ENCODE measurements around the gene SLC25A40.
"Not testable (repeated sequence)": the region's sequence is repeated elsewhere in the genome, so short reads cannot be mapped to it uniquely, and the experiment has no call there.

SLC25A40 gene

DNA sequence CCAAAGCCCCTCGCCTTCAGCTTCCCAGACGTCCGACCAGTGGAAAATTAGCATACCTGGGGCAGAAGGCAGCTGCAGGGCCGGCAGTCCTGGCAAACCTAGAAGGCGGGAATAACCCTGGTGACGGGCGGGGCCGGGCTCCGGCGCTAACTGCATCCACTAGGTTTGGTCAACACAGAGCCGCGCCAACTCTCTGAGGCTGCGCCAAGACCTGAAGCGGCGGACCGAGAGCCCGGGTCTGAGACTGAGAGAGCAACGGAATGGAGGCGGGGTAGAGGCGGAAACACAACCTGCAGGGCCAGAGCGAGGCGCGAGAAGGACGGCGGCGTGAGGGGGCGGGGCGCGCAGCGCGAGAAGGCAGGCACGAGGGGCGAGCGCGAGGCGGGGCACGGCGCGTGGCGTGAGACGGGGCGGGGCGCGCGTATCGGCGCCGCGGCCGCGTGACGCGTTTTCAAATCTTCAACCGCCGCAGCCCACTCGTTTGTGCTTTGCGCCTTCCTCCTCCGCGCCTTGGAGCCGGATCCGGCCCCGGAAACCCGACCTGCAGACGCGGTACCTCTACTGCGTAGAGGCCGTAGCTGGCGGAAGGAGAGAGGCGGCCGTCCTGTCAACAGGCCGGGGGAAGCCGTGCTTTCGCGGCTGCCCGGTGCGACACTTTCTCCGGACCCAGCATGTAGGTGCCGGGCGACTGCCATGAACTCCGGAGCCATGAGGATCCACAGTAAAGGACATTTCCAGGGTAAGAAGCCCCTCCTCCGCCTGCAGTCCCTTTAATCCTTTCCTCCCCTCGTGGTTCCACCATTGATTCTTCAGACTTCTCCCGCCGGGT lies at the start of gene SLC25A40, which contains the start of gene DBF4:
TSS of gene SLC25A40 (minus strand) at position 321 of the 829 bp plus-strand sequence. CDS start 17,633 bp downstream, outside the sequence.
TSS of gene DBF4 (plus strand) at position 454 of the 829 bp plus-strand sequence. CDS start at position 694, 240 bp downstream.
- DNase-seq (ENCODE audit: low read depth) = peak; percentile 97

DNA sequence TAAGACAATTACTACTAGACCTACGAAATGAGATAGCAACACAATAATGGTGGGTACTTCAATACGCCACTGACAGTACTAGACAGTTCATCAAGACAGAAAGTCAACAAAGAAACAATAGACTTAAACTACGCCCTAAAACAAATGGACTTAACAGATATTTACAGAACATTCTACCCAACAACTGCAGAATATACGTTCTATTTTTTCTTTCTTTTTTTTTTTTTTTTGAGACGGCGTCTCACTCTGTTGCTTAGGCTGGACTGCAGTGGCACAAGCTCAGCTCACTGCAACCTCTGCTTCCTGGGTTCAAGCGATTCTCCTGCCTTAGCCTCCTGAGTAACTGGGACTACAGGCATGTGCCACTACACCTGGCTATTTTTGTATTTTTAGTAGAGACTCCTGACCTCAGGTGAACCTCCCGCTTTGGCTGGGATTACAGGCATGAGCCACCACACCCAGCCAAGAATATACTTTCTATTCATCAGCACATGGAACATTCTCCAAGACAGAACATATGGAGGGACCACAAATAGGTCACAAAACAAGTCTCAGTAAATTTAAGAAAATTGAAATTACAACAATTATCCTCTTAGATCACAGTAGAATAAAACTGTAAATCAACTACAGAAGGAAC lies 46.7 kb upstream of the SLC25A40 start:
- not testable (repeated sequence) for DNase-seq (ENCODE audit: low read depth)

DNA sequence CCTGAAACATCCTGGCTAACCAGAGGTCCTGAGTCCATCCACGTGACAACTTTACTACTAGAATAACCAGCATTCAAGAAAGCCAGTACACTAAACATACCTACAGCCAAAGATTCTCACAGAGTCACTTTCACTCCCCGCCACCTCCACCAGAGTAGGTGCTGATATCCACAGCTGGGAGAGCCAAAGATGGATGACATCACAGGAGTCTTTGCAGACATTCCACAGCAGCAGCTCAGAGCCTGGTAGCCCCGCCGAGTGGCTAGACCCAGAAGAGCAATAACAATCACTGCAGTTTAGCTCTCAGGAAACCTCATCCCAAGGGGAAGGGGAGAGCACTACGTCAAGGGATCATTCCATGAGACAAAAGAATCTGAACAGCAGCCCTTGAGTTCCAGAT lies 44.4 kb upstream of the SLC25A40 start:
- DNase-seq (ENCODE audit: low read depth) = no peak

GRCh38 chr7:87919875-87920274 lies 43.7 kb upstream of the SLC25A40 start:
- no peak for DNase-seq (ENCODE audit: low read depth)

DNA sequence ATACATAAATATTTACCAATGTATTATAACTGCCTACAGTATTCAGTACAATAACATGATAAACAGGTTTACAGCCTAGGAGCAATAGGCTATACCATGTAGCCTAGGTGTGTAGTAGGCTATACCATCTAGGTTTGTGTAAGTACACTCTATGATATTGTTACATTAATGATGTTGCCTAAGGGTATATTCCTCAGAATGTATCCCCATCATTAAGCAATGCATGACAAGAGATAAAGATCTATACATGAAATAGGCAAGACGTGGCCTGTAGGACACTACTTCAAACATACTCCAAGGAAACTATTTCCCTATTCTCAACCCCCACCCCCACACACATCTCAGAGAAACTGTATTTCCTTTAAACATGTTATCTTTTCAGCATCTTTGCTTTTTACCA lies 42.6 kb upstream of the SLC25A40 start:
- DNase-seq (ENCODE audit: low read depth) = no peak

DNA sequence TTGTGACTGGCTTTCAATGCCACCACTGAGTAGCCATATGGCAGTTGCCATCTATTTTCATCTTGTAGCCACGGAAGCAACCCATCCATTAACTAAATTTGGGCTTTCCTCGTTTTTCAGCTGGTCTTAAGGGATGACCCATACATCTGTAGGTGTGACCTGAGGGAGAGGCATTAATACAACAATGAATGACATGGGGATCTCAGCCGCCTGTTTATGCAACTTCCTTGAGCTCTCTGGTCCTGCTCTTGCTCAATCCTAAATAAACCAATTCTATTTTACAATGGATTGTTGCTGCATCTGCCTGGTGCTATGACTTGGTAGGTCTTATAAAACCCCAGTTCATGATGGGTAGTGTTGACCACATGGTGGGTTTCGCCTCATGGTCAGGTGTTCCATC lies 36.0 kb upstream of the SLC25A40 start:
- DNase-seq (ENCODE audit: low read depth) = no peak

- DNase-seq (ENCODE audit: low read depth) = not testable (repeated sequence)
Measured at GRCh38 chr7:87908814-87909213, 32.7 kb upstream of the SLC25A40 start.

- not testable (repeated sequence) for DNase-seq (ENCODE audit: low read depth)
Measured at GRCh38 chr7:87907136-87907906, 31.2 kb upstream of the SLC25A40 start.

DNA sequence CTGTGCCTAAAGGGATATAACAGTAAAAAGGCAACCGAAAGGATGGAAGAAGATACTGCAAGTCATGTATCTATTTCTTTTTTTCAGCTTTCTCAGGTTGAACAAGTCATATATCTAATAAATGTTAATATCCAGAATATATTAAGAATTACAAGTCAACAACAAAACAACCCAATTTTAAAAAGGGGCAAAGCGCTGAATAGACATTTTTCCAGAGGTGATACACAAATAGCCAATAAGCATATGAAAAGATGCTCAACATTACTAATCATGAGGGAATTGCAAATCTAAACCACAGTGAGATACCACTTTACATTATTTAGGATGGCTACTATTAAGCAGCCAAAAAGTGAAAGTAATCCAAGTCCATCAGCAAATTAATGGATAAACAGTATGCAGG lies 23.1 kb upstream of the SLC25A40 start:
- no peak for DNase-seq (ENCODE audit: low read depth)

DNA sequence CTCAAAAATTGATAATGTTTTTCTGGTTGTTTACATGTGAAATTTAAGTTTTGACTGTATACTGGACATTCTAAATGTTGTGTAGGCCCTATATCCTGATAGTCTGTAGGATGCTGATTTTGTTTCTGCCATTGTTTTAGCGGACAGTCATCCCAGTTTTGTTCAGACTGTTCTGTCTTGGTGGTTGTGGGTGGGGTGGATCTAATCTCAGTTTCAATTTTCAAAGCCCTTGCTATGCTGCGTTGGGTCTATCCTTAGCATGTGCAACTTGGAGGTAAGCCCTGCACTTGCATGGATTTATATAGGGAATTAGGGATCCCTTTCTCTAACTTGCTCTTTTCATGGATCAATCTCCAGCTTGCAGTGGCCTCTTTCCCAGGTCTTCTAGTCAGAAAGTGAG lies 19.2 kb upstream of the SLC25A40 start:
- no peak for DNase-seq (ENCODE audit: low read depth)

GRCh38 chr7:87886875-87887274 lies 10.7 kb upstream of the SLC25A40 start:
- DNase-seq (ENCODE audit: low read depth) = no peak

DNA sequence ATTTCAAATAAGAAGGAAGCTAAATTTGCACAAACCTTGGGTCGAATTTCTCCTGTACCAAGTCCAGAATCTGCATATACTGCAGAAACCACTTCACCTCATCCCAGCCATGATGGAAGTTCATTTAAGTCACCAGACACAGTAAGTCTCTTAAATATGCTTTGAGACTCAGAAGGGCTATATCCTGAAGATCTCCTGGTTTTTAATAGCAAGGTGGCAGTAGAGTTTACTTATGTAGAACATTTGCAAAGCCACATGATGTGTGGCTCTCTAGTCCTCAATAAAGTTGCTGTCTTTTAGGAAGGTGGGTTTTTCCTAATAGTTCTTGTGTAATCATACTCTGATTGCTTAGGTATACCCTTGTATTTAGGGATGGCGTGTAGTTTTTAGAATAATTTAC lies 8.9 kb upstream of the SLC25A40 start:
- no peak for DNase-seq (ENCODE audit: low read depth)

DNA sequence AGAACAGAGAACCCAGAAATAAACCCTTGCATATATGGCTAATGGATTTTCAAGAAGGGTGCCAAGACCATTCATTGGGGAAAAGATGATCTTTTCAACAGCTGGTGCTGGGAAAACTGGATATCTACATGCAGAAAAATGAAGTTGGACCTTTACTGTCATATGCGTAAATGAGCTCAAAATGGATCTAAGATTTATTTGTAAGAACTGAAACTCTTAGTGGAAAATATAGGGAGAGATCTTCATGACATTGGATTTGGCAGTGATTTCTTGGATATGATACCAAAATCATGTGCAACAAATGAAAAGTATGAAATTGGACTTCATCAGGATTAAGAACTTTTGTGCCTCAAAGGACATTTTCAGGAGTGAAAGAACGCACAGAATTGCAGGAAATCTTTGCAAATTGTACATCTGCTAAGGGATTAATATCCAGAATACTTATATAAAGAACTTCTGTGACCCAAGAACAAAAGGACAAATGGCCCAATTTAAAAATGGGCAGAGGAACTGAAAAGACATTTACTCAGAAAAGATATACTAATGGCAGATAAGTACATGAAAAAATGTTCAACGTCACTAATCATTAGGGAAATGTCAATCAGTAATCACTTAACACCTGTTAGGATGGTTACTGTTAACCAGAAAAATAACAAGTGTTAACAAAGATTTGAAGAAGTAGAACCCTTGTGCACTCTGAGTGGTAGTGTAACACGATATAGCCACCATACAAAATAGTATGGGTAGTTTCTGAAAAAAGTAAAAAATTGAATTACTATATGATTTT lies 6.2 kb upstream of the SLC25A40 start:
- no peak for DNase-seq (ENCODE audit: low read depth)

DNA sequence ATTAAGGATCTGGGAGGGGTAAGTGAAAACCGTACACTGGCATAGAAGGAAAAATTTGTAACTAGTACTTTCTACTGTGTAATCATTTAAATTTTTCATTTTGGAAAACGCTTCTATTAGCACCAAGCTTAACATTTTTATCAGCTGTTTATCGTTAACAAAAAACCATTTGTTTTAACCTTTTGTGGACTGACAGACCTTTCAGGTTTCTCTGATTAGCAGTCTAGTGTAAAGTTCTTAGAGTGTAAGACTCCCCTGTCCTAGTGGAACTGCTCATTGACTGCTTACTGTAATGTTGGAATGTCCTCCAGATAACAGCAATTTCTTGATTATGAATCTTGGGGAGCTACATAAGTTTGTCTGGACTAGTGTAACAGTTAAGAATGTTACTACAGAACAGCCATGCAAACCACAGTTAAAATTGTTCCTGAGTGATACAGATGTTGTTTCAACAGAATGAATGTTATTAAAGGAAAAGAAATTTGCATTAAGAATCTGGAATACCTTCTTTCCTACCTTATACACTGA lies 2.1 kb upstream of the SLC25A40 start:
- DNase-seq (ENCODE audit: low read depth) = no peak

DNA sequence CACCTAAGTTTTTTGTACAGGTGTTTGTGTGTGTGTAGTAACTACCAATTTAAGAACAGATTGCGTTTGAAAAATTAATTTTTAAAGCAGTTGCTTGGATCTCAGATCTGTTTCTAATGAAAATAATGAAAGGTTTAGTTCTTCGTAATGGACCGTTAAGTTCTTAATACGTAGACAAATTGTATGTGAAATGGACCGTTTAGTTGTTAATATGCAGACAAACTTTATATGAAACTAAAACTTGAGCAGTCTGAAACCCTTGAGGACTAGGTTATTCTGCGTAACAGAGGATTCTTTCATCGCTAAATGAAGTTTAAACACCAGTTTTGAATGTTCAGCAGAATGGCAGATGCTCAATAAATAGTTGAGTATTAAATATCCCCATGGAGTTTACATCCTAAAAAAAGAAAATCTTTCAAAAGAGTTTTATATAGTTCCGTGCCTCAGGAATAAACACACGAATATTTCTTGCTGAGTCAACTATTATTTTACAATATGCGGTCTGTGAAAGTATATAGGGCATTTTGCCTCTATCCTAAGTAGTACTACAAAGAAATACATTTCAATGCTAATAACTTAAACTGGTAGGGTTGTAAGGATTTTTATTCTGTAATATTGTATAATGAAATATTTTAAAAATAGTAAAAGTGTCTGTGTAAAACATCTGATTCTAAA lies 1.3 kb upstream of the SLC25A40 start:
- DNase-seq (ENCODE audit: low read depth) = no peak

GRCh38 chr7:87876869-87877234 lies 692 bp upstream of the SLC25A40 start:
- peak; percentile 24 for DNase-seq (ENCODE audit: low read depth)

DNA sequence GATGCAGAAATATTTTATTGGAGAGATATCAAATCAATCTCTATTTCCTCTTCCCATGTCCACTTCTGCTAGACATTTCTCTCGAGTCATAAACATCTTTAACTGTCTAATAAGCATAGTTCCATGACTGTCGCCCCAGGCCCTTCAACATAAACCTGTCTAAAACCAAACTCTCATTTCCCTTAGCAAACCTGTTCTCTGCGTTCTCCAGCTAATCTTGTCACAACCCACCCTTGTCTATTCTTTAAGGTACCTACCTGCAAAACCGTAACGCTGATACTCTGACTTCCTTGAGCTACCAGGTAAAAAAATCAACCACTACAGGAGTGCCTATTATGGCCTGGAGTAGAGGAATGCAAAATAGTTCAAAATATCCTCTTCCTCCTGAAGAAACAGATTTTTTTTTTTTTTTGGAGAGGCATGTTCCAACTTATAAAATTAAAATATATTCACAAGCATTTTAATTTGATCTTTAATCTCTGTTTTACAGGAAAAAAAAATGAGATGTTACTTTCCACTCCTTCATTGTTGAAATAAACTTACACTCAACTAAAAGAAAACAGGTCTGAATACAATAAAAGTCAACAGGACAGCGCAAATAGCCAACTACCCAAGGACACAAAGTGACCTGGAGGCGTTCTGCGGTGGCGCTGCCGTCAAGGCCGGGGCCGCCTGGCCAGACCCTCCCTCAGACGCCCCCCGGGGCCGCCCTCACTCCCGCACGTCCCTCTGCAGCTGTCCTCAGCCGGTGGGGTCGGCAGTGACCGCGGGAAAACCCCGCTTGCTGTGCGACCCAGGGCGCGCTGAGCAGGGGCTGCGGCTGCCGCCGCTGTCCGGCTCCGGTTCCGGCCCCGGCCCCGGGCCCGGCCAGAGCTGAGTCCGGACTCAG lies 765 bp downstream of the SLC25A40 start:
- DNase-seq (ENCODE audit: low read depth) = peak; percentile 9

DNA sequence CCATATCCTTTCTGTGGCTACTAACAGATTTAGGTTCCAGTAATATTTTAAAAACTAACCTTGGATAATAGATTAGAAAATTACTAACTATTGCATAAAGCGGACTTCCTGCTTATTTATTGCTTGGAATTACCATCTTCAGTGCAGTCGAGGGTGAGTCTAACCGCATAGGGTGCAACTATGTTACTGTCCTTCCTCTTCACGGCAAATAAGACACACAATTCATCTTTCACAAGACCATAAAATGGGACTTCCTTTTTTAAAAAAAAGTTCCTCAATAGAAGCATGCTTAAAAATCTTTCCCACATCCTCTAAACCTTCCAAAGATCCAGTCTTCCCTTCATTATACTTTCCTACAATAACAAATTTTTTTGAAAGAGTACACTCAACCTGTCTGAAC lies 2.1 kb downstream of the SLC25A40 start:
- no peak for DNase-seq (ENCODE audit: low read depth)

DNA sequence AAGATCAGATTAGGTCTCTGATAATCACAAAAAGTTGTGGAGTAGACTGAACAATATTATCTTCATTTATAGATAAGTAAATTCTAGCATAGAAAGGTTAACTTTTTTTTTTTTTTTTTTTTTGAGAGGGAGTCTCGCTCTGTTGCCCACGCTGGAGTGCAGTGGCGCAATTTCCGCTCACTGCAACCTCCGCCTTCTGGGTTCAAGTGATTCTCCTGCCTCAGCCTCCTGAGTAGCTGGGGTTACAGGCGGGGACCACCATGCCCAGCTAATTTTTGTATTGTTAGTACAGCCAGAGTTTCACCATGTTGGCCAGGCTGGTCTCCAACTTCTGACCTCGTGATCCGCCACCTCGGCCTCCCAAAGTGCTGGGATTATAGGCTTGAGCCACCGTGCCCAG lies 2.8 kb downstream of the SLC25A40 start:
- DNase-seq (ENCODE audit: low read depth) = not testable (repeated sequence)

GRCh38 chr7:87872346-87872745 lies 3.8 kb downstream of the SLC25A40 start:
- DNase-seq (ENCODE audit: low read depth) = no peak

All from stimulated activated CD8-positive, alpha-beta memory T cell treated with anti-CD3 and anti-CD28 coated beads, Interleukin-4, amount 100 ng/mL, for 24 hours (primary cell).